Measurements from ENCODE around the gene ZNF14.
"Not testable (repeated sequence)": the region's sequence is repeated elsewhere in the genome, so short reads cannot be mapped to it uniquely, and the experiment has no call there.

The ZNF14 gene

DNA sequence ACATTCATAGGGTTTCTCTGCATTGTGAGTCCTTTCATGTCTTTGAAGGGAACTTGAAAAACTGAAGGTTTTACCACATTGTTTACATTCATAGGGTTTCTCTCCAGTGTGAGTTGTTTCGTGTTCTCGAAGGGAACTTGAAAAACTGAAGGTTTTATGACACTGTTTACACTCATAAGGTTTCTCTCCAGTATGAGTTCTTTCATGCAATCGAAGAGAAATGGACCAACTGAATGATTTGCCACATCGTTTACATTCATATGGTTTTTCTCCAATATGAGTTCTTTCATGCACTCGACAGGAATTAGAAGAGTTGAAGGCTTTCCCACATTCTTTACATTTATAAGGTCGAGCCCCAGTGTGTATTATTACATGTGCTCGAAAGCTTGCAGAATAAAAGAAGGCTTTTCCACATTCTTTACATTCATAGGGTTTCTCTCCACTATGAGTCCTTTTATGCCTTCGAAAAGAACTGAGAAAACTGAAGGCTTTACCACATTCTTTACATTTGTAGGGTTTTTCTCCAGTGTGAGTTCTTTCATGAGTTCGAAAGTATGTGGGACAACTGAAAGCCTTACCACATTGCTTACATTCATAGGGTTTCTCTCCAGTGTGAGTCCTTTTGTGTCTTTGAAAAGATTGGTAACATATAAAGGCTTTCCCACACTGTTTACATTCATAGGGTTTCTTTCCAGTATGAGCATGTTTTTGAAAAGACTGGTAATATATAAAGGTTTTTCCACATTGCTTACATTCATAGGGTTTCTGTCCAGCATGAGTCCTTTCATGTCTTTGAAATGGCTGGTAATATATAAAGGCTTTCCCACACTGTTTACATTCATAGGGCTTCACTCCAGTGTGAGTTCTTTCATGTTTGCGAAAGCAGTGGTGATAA lies 20.7 kb downstream of the ZNF14 start:
- Histone ChIP-seq H3K4me1 (ENCODE audit: control insufficient read depth in 1 of 2, insufficient read depth in 2 of 2, low read length in 2 of 2) (no peaks in the 10 kb centered on the region), H3K36me3 (ENCODE audit: control insufficient read depth in 1 of 2, insufficient read depth in 2 of 2, low read length in 2 of 2) (peaks cover 18 to 85% of the 10 kb centered on the region in 2 donors), H3K27ac (ENCODE audit: low read length) (no peak overlapping the region), H3K4me3 (ENCODE audit: low read depth in 1 of 2, low read length in 2 of 2) (peak overlapping the region; percentile 31 to 55), H3K9me3 (ENCODE audit: control insufficient read depth in 1 of 2, low read length in 2 of 2) (peaks cover 86 to 95% of the 10 kb centered on the region in 2 donors), H3K27me3 (ENCODE audit: low read depth, low read length) (no peaks in the 10 kb centered on the region)

- H3K9me3 ChIP-seq (ENCODE audit: control insufficient read depth in 1 of 2, low read length in 2 of 2) = peaks cover 81 to 95% of the 10 kb centered on the region in 2 donors
- peak overlapping the region; percentile 31 to 55 for H3K4me3 ChIP-seq (ENCODE audit: low read depth in 1 of 2, low read length in 2 of 2)
- H3K4me1 ChIP-seq (ENCODE audit: control insufficient read depth in 1 of 2, insufficient read depth in 2 of 2, low read length in 2 of 2) = no peaks in the 10 kb centered on the region
- H3K27me3 ChIP-seq (ENCODE audit: low read depth, low read length) = no peaks in the 10 kb centered on the region
- H3K36me3 ChIP-seq (ENCODE audit: control insufficient read depth in 1 of 2, insufficient read depth in 2 of 2, low read length in 2 of 2) = peaks cover 18 to 77% of the 10 kb centered on the region in 2 donors
- H3K27ac ChIP-seq (ENCODE audit: low read length) = no peak overlapping the region
Observed at GRCh38 chr19:19711306-19711933, 21.5 kb downstream of the ZNF14 start.

DNA sequence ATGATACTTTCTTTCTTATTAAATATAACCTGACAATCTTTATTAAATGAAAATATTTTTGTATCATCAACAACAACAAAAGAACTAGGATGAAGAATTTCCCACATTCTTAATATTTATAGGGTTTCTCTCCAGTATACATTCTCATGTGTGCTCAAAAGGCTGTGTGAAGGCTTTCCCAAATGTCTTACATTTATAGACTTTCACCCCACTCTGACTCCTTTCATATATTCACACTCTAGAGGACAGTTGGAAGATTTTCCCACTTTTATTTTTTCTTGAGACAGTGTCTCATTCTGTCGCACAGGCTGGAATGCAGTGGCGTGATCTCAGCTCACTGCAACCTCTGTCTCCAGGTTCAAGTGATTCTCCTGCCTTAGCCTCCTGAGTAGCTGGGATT lies 22.4 kb downstream of the ZNF14 start:
- peak overlapping the region; percentile 31 to 55 for H3K4me3 ChIP-seq (ENCODE audit: low read depth in 1 of 2, low read length in 2 of 2)

GRCh38 chr19:19704836-19705235 lies 28.1 kb downstream of the ZNF14 start:
- Histone ChIP-seq H3K36me3 (ENCODE audit: control insufficient read depth in 1 of 2, insufficient read depth in 2 of 2, low read length in 2 of 2) (peaks cover 0 to 60% of the 10 kb centered on the region in 2 donors), H3K4me3 (ENCODE audit: low read depth in 1 of 2, low read length in 2 of 2) (no peak overlapping the region), H3K27ac (ENCODE audit: low read length) (no peak overlapping the region), H3K4me1 (ENCODE audit: control insufficient read depth in 1 of 2, insufficient read depth in 2 of 2, low read length in 2 of 2) (no peaks in the 10 kb centered on the region), H3K27me3 (ENCODE audit: low read depth, low read length) (no peaks in the 10 kb centered on the region), H3K9me3 (ENCODE audit: control insufficient read depth in 1 of 2, low read length in 2 of 2) (peaks cover 42 to 90% of the 10 kb centered on the region in 2 donors)

More for the DNA sequence above, 22.4 kb downstream of the ZNF14 start:
- no peak overlapping the region for H3K27ac ChIP-seq (ENCODE audit: low read length)
- H3K4me1 ChIP-seq (ENCODE audit: control insufficient read depth in 1 of 2, insufficient read depth in 2 of 2, low read length in 2 of 2) = no peaks in the 10 kb centered on the region
- no peaks in the 10 kb centered on the region for H3K27me3 ChIP-seq (ENCODE audit: low read depth, low read length)
- H3K9me3 ChIP-seq (ENCODE audit: control insufficient read depth in 1 of 2, low read length in 2 of 2) = peaks cover 78 to 94% of the 10 kb centered on the region in 2 donors
- H3K36me3 ChIP-seq (ENCODE audit: control insufficient read depth in 1 of 2, insufficient read depth in 2 of 2, low read length in 2 of 2) = peaks cover 18 to 68% of the 10 kb centered on the region in 2 donors

- not testable (repeated sequence) for H3K27me3 ChIP-seq (ENCODE audit: low read depth, low read length); H3K4me1 ChIP-seq (ENCODE audit: control insufficient read depth in 1 of 2, insufficient read depth in 2 of 2, low read length in 2 of 2); H3K27ac ChIP-seq (ENCODE audit: low read length)
- Histone ChIP-seq H3K36me3 (ENCODE audit: control insufficient read depth in 1 of 2, insufficient read depth in 2 of 2, low read length in 2 of 2) (peaks cover 0 to 46% of the 10 kb centered on the region in 2 donors), H3K9me3 (ENCODE audit: control insufficient read depth in 1 of 2, low read length in 2 of 2) (peaks cover 14 to 63% of the 10 kb centered on the region in 2 donors), H3K4me3 (ENCODE audit: low read depth in 1 of 2, low read length in 2 of 2) (peak overlapping the region in 1 of 2 donors; percentile 8)
Observed at GRCh38 chr19:19700493-19700892, 32.4 kb downstream of the ZNF14 start.

GRCh38 chr19:19697589-19697988 lies 35.3 kb downstream of the ZNF14 start:
- Histone ChIP-seq H3K4me3 (ENCODE audit: low read depth in 1 of 2, low read length in 2 of 2) (no peak overlapping the region), H3K27me3 (ENCODE audit: low read depth, low read length) (no peaks in the 10 kb centered on the region), H3K9me3 (ENCODE audit: control insufficient read depth in 1 of 2, low read length in 2 of 2) (peaks cover 9 to 37% of the 10 kb centered on the region in 2 donors), H3K27ac (ENCODE audit: low read length) (no peak overlapping the region), H3K36me3 (ENCODE audit: control insufficient read depth in 1 of 2, insufficient read depth in 2 of 2, low read length in 2 of 2) (peaks cover 0 to 17% of the 10 kb centered on the region in 2 donors), H3K4me1 (ENCODE audit: control insufficient read depth in 1 of 2, insufficient read depth in 2 of 2, low read length in 2 of 2) (no peaks in the 10 kb centered on the region)

DNA sequence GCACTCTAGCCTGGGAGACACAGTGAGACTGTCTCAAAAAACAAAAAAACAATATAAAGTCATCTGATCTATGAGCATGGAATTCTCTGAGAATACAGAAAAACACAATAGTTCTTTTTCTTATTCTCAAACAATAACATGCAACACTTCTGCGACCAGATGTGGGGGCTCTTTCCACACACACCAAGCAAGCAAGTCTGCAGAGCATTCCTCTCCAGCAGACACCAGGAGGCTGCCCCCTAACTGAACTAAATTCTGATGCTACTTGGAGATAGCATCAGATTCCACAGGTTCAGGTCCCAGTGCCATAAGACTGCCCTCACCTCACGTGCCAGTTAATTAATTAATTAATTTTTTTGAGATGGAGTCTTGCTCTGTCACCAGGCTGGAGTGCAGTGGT lies 36.5 kb downstream of the ZNF14 start:
- H3K27me3 ChIP-seq (ENCODE audit: low read depth, low read length) = no peaks in the 10 kb centered on the region
- peaks cover 9 to 30% of the 10 kb centered on the region in 2 donors for H3K9me3 ChIP-seq (ENCODE audit: control insufficient read depth in 1 of 2, low read length in 2 of 2)
- peaks cover 0 to 7% of the 10 kb centered on the region in 2 donors for H3K36me3 ChIP-seq (ENCODE audit: control insufficient read depth in 1 of 2, insufficient read depth in 2 of 2, low read length in 2 of 2)
- no peaks in the 10 kb centered on the region for H3K4me1 ChIP-seq (ENCODE audit: control insufficient read depth in 1 of 2, insufficient read depth in 2 of 2, low read length in 2 of 2)
- no peak overlapping the region for H3K27ac ChIP-seq (ENCODE audit: low read length)
- H3K4me3 ChIP-seq (ENCODE audit: low read depth in 1 of 2, low read length in 2 of 2) = no peak overlapping the region

DNA sequence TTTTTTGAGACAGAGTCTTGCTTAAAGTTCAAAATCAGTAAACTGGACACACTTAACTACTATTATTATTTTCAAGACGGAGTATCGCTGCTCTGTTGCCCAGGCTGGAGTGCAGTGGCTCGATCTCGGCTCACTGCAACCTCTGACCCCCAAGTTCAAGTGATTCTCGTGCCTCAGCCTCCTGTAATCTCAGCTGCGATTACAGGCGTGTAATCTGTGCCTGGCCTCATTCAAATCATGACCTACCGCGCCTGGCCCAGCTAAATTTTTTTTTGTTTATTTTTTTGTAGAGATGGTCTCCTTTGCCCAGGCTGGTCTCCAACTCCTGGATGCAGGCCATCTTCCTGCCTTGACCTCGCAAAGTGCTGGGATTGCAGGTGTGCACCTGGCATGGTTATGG lies 41.2 kb downstream of the ZNF14 start:
- Histone ChIP-seq H3K4me1 (ENCODE audit: control insufficient read depth in 1 of 2, insufficient read depth in 2 of 2, low read length in 2 of 2) (no peaks in the 10 kb centered on the region), H3K4me3 (ENCODE audit: low read depth in 1 of 2, low read length in 2 of 2) (no peak overlapping the region), H3K27me3 (ENCODE audit: low read depth, low read length) (no peaks in the 10 kb centered on the region), H3K27ac (ENCODE audit: low read length) (no peak overlapping the region), H3K9me3 (ENCODE audit: control insufficient read depth in 1 of 2, low read length in 2 of 2) (no peaks in the 10 kb centered on the region), H3K36me3 (ENCODE audit: control insufficient read depth in 1 of 2, insufficient read depth in 2 of 2, low read length in 2 of 2) (no peaks in the 10 kb centered on the region)

DNA sequence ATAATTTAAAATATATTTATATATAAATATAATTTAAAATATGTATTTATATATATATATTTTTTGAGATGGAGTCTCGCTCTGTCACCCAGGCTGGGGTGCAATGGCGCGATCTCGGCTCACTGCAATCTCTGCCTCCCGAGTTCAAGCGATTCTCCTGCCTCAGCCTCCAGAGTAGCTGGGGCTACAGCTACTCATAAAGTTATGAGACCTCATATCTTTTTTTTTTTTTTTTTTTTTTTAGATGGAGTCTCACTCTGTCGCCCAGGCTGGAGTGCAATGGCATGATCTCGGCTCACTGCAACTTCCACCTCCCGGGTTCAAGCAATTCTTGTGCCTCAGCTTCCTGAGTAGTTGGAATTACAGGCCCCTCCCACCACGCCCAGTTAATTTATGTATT lies 43.9 kb downstream of the ZNF14 start:
- not testable (repeated sequence) for H3K27me3 ChIP-seq (ENCODE audit: low read depth, low read length); H3K4me1 ChIP-seq (ENCODE audit: control insufficient read depth in 1 of 2, insufficient read depth in 2 of 2, low read length in 2 of 2); H3K4me3 ChIP-seq (ENCODE audit: low read depth in 1 of 2, low read length in 2 of 2); H3K36me3 ChIP-seq (ENCODE audit: control insufficient read depth in 1 of 2, insufficient read depth in 2 of 2, low read length in 2 of 2); H3K9me3 ChIP-seq (ENCODE audit: control insufficient read depth in 1 of 2, low read length in 2 of 2); H3K27ac ChIP-seq (ENCODE audit: low read length)

DNA sequence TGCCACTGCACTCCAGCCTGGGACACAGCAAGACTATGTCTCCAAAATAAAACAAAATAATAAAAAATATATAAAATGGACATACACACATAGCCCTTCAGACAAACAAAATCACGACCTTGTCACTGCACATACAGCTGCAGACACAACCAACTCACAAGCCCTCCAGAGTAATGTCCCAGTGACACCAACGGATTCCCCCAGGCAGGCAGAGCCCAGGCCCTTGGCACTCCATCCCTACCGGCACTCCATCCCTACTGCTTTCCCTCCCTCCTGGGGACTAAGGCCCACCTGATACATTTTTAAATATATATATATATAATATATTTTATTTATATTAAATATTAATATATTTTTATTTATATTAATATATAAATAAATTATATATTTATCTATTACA lies 45.8 kb downstream of the ZNF14 start:
- H3K4me1 ChIP-seq (ENCODE audit: control insufficient read depth in 1 of 2, insufficient read depth in 2 of 2, low read length in 2 of 2) = no peaks in the 10 kb centered on the region
- H3K9me3 ChIP-seq (ENCODE audit: control insufficient read depth in 1 of 2, low read length in 2 of 2) = peaks cover 0 to 3% of the 10 kb centered on the region in 2 donors
- H3K27me3 ChIP-seq (ENCODE audit: low read depth, low read length) = no peaks in the 10 kb centered on the region
- no peaks in the 10 kb centered on the region for H3K36me3 ChIP-seq (ENCODE audit: control insufficient read depth in 1 of 2, insufficient read depth in 2 of 2, low read length in 2 of 2)
- H3K4me3 ChIP-seq (ENCODE audit: low read depth in 1 of 2, low read length in 2 of 2) = no peak overlapping the region
- H3K27ac ChIP-seq (ENCODE audit: low read length) = no peak overlapping the region

GRCh38 chr19:19686580-19686979 lies 46.3 kb downstream of the ZNF14 start:
- H3K4me3 ChIP-seq (ENCODE audit: low read depth in 1 of 2, low read length in 2 of 2) = no peak overlapping the region
- no peak overlapping the region for H3K27ac ChIP-seq (ENCODE audit: low read length)
- H3K27me3 ChIP-seq (ENCODE audit: low read depth, low read length) = no peaks in the 10 kb centered on the region
- peaks cover 0 to 3% of the 10 kb centered on the region in 2 donors for H3K9me3 ChIP-seq (ENCODE audit: control insufficient read depth in 1 of 2, low read length in 2 of 2)
- no peaks in the 10 kb centered on the region for H3K4me1 ChIP-seq (ENCODE audit: control insufficient read depth in 1 of 2, insufficient read depth in 2 of 2, low read length in 2 of 2)
- H3K36me3 ChIP-seq (ENCODE audit: control insufficient read depth in 1 of 2, insufficient read depth in 2 of 2, low read length in 2 of 2) = no peaks in the 10 kb centered on the region
